Esophagus muscularis mucosa (tissue), 2 donors: Measurements from ENCODE around the gene AURKA.

Source experiments
- POLR2A ChIP-seq: fragments of 450-650 bp; IDR thresholded peaks from one replicate; pipeline ENCODE4 v1.6.1; 2017; ENCODE audit warnings: antibody characterized with exemption, moderate library complexity, mild to moderate bottlenecking, low read depth
- POLR2AphosphoS5 ChIP-seq, 2 donors: sonication (generic); formaldehyde crosslinking; IDR thresholded peaks; one replicate each; pipeline ENCODE4 v1.6.1; 2017; ENCODE audit warnings: antibody characterized with exemption in 2 of 2

DNA sequence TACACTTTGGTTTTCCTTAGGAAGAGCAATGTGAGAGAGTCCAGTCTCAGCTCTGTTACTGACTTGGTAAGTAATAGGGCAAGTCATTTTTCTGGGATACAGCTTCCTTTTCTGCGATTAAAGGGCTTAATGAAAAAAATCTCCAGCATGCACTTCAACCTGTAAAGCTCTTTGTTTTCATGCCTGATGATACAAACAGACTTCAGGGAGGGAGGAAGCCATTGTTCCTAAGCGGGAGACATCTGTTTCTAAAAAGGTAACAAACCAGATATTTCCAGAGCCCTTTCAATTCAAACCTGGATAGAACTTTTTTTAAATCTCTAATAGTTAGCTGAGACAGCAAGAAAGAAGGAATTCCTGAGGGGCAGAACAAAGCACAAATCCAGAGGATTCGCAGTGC, 14.9 kb upstream of the AURKA start:
- no peak for TF ChIP-seq POLR2A
- TF ChIP-seq POLR2AphosphoS5 (IDR thresholded peaks at IDR 0.05) = no peak
